Epithelial cell of umbilical artery (primary cell): ENCODE measurements around the gene HDHD3. TPM values are rescaled to one million over a fixed set of nuclear protein-coding genes. Genes with fewer than 3 reads are reported as not detected.

ENCODE experiments used
- total RNA-seq: library from RNA; depleted of rRNA; stranded (reverse); fragments of >200 nt; gene quantifications from 2 replicates; pipeline ENCODE4 v1.2.3, GENCODE V29; 2014

Gene HDHD3, protein sequence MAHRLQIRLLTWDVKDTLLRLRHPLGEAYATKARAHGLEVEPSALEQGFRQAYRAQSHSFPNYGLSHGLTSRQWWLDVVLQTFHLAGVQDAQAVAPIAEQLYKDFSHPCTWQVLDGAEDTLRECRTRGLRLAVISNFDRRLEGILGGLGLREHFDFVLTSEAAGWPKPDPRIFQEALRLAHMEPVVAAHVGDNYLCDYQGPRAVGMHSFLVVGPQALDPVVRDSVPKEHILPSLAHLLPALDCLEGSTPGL
- 7.8 and 8.8 TPM in 2 replicates for total RNA-seq

GRCh38 chr9:113376634-113377567, at the start of gene HDHD3:
Gene HDHD3 (minus strand): TSS chr9:113376986. CDS start chr9:113374354, 2,632 bp downstream.

GRCh38 chr9:113410207-113410864, 33.5 kb upstream of the HDHD3 start, which contains the start of the genes C9orf43 and POLE3:
Gene C9orf43 (plus strand): TSS chr9:113410747. CDS start chr9:113413494, 2,747 bp downstream.
Gene POLE3 (minus strand): TSS chr9:113410675. CDS start chr9:113410293, 382 bp downstream.

DNA sequence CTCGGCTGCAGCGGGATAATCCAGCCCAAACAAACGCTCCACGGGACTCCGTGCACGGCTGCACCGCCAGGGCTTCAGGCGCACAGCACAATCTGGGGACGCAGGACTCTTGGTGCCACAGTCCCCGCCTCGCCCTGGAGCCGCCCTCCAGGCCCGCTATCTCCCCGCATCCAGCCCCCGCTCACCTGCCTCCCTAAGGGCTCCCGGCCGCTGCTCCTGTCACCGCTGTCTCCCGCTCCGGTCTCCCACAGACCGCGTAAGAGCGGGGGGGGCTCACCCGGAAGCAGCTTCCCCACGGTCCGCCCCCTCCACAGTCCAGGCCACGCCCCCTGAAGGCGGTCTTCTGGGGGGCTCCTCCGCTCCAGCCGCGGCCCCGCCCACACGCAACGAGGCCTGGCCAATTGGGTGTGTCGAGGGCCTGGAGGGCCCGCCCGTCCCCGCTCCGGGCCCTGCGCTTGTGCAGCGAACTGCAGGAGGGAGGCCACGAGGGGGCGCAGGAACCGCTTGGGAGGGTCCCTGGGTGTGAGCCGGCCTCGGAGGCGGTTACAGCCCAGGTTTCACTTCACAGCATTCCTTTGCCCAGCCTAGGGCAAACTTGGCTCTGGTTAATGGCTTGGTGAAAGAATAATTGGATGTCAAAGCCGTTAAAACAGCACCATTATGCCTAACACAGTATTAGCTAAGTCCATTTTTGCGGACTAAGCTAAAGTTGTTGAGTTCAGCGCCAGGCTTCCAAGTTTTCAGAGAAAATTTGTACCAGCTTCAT, 24.4 kb upstream of the HDHD3 start, which contains the start of gene ALAD:
ALAD (minus strand) TSS at position 258 of the 766 bp plus-strand sequence. CDS start 7,725 bp downstream, outside the sequence.

DNA sequence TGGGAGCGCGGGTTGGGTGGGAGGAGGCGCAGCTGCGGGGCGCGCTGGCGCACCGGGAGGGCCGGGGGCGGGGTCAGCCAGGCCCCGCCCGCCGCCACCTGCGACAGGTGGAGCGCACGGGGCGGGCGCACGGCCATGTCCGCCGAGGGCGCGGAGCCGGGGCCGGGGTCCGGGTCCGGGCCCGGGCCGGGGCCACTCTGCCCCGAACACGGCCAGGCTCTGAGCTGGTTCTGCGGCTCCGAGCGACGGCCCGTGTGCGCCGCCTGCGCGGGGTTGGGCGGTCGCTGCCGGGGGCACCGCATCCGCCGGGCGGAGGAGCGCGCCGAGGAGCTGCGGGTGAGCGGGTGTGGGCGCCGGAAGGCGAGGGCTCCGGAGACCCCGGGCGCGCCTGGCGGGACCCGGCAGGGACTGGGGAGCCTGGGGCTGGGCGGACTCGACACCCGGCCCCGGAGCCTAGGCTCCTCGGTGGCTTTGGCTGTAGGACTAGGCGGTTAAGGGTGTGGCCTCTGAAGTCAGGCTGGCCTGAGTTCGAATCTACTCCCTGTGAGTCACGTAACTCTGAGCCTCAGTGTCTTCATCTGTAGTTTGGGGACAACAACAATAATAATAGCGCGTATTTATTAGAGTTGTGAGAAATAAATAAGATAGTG, 27.2 kb downstream of the HDHD3 start, which contains the start of gene BSPRY:
BSPRY (plus strand) TSS at position 97 of the 650 bp plus-strand sequence; CDS start at position 136, 39 bp downstream.

DNA sequence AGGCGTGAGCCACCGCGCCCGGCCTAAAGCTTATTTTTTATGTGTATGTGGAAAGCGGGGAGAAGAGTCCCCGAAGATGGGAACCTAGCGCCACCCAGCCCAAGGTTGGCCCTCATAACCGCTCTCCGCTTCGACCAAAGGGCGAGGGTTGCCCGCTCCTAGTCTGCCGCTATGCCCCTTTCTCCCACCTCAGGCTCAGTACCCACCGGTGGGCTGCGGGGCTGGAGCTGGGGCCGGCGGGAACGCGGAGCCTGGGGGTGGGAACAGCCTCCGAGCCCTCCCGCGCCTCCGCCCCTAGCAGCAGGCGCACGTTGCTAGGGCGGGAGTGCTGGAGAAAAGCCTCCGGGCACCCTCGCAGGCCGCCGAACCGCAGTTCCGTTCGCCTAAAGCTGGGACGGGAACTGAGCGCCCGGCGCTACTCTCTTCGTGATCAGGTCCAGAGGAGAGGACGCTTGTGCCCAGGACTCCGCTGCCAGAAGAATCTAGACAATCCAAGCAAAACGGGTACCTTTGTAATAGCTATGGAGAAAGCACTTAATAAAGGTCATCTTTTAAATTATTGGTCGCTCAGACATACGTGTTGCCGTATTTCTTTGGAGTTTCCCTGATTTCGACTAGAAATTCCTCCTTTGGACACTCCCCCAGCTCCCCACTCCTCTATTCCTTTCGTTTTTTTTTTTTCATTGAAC, 36.6 kb downstream of the HDHD3 start, which contains the start of gene WDR31:
WDR31 (minus strand) TSS at position 265 of the 689 bp plus-strand sequence. CDS start 8,253 bp downstream, outside the sequence.

Other genes starting within 250 kb of the HDHD3 start
- gene SLC31A2, start 226.0 kb downstream of the HDHD3 start, total RNA-seq = 5.8 and 5.9 TPM in 2 replicates
- 9.7 and 17.0 TPM in 2 replicates for gene FKBP15, start 155.7 kb downstream of the HDHD3 start, total RNA-seq
- gene SLC31A1, start 155.4 kb downstream of the HDHD3 start, total RNA-seq = 14.6 and 21.3 TPM in 2 replicates
- 76.7 and 98.0 TPM in 2 replicates for gene CDC26, start 101.4 kb downstream of the HDHD3 start, total RNA-seq
- gene PRPF4, start 101.3 kb downstream of the HDHD3 start, total RNA-seq = 27.0 and 38.0 TPM in 2 replicates
- gene RNF183, start 73.6 kb downstream of the HDHD3 start, total RNA-seq = not detected in 2 replicates
- gene WDR31, start 36.7 kb downstream of the HDHD3 start, total RNA-seq = 0.32 and 0.46 TPM in 2 replicates
- gene BSPRY, start 27.4 kb downstream of the HDHD3 start, total RNA-seq = not detected in 2 replicates
- gene ALAD, start 24.3 kb upstream of the HDHD3 start, total RNA-seq = 14.3 and 15.2 TPM in 2 replicates
- 63.0 and 91.5 TPM in 2 replicates for gene POLE3, start 33.7 kb upstream of the HDHD3 start, total RNA-seq
- gene C9orf43, start 33.8 kb upstream of the HDHD3 start, total RNA-seq = 0.15 and 0.32 TPM in 2 replicates
- 321 and 369 TPM in 2 replicates for gene RGS3, start 86.7 kb upstream of the HDHD3 start, total RNA-seq